Fibroblast of skin of abdomen (primary cell): ENCODE data around the gene GPR62.

Source experiments
- DNase-seq: peaks from one replicate; pipeline ENCODE4 v3.0.0-alpha.2; 2013

GPR62 gene

DNA sequence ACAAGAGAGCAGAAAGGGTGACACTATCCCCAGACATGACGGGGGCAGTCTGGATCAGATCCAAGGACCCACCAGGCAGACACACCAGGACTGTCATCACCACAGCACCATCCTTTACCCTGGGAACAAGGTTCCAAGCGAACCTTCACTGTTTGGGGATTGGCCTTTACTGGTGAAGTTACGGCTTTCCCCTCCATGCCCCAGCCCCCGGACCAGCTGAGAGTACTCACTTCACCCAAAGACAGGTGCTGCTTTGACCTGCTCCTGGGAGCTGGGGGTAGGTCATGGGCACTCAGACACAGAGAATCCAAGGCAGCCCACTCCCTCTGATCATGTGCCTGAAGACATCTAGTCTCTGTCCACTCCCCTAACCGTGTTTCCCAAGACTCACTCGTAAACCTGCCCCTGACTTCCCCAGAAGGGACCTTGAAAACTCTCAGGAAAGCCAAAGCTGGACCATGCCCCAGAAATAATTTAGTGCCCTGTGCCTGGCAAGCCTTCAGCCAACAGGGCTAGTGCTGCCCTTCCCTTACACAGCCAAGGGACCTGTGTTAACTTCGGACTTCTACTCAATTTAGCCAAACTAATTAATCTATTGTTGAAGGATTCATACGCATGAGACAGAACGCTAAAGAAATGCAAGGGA lies 16.3 kb upstream of the GPR62 start:
- no peak for DNase-seq

DNA sequence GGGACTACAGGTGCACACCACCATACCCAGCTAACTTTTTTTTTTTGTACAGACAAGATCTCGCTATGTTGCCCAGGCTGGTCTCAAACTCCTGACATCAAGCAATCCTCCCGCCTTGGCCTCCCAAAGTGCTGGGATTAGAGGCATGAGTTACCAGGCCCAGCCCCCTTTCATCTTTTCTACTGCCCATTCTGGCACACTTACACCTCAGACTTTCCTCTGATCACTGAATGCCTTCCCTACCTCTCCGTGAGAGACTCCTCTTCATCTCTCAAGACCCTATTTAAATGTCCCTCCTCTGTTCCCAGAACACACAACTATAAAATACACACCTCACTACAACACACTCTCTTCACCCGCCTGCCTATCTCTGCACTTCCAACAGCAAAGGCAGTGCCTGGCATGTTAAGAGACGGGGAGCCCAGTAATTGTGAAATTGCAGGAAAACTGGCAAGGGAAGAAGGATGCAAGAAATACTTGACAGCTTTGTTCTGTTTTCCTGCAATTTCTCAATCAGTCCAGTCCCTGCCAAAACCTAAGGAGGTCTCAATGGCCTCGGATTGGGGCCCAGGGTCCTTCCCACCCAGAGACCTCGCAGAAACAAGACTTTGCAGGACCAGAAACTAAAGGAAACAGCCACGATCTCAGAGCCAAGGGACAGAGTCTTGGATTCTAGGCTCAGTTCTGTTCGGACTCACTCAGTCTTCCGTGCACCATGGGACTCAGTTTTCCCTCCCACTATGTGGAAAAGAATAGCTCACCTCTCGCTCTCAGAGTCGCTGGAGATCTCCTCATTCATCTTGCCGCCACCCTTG lies 14.3 kb upstream of the GPR62 start:
- DNase-seq, result no peak

DNA sequence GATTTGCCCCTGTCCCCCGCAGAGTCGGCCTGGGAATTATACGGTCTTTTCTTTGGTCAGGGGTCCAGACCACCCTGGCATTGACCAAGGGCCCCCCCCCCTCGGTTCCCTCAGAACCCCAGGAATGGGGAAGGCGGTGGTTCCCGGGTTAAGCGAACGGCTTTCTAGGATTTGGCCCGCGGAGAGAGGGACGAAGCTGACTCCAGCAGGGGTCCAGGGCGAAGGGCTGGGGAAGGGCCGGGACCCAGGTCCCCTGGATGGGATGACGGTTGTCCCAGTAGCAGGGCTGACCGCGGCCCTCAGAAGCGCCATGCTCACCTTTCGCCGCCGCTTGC lies 13.8 kb upstream of the GPR62 start:
- no peak for DNase-seq

DNA sequence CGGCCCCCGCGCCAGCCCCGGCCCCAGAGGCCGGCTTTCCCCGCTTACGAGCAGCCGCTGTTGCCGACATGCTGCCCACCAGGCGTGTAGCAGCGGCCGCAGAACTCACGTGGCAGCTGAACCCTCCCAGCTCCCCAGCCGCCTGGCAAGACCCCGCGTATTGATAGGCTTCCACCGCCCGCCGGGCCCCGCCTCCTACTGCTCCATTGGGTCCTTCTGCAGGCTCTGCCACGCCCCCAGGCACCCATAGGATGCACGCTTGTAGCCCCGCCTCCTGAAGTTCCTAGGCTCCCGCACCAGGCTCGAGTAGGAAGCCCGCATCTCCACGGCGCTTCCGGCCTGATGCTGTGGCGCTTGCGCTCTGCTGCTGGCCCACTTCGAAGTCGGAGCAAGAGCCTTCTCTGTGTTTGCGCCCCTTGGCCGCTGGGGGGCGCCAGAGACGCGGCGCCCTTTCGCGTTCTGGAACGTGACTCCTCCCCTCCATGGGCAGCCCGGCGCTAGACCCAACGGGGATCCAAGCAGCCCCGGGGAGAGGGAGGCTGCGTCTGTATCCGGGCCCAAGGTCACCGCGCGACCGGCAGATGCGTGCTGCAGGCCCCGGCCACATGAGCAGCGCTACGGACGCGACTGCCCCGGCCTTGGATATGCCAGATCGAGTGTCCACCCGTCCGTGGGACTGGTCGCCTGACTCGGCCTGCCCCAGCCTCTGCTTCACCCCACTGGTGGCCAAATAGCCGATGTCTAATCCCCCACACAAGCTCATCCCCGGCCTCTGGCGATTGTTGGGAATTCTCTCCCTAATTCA lies 13.2 kb upstream of the GPR62 start, which contains the start of the genes PARP3 and RRP9:
PARP3 (plus strand) TSS at position 566 of the 805 bp plus-strand sequence. CDS start 993 bp downstream, outside the sequence.
RRP9 (minus strand) TSS at position 107 of the 805 bp plus-strand sequence; CDS start at position 70, 37 bp downstream.
- peak; percentile 100 for DNase-seq

DNA sequence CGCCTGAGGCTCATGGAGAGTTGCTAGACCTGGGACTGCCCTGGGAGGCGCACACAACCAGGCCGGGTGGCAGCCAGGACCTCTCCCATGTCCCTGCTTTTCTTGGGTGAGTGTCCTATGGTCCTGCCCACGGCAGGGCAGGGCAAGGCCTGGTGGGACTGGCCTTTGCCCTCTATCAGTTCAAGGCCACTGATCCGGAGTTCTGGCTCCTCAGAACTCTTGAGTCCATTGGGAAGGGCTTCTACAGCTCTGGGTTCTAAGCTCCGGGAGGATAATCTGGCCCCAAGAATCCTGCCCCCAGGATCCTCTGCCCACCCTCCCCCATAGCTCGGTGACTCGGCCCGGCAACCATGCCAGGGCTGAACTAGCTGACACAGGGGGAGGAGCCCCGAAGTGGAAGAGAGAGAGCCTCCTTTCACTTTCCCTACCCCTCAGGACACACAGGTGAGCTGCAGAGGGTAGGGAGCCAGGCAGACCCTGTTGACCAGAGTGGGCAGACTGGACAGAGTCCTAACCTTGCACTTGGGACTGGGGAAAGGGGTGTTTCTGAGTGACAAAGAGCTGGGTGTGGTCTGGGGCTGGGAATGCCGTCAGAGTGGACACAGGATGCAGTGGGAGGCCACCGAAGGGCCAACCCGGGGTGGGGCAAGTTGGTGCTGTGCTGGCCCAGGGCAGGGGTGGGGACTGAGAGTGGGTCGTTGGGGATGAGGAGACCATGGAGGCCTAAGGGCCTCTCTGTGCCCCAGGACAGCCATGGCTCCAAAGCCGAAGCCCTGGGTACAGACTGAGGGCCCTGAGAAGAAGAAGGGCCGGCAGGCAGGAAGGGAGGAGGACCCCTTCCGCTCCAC lies 12.4 kb upstream of the GPR62 start:
- DNase-seq, result peak; percentile 56

DNA sequence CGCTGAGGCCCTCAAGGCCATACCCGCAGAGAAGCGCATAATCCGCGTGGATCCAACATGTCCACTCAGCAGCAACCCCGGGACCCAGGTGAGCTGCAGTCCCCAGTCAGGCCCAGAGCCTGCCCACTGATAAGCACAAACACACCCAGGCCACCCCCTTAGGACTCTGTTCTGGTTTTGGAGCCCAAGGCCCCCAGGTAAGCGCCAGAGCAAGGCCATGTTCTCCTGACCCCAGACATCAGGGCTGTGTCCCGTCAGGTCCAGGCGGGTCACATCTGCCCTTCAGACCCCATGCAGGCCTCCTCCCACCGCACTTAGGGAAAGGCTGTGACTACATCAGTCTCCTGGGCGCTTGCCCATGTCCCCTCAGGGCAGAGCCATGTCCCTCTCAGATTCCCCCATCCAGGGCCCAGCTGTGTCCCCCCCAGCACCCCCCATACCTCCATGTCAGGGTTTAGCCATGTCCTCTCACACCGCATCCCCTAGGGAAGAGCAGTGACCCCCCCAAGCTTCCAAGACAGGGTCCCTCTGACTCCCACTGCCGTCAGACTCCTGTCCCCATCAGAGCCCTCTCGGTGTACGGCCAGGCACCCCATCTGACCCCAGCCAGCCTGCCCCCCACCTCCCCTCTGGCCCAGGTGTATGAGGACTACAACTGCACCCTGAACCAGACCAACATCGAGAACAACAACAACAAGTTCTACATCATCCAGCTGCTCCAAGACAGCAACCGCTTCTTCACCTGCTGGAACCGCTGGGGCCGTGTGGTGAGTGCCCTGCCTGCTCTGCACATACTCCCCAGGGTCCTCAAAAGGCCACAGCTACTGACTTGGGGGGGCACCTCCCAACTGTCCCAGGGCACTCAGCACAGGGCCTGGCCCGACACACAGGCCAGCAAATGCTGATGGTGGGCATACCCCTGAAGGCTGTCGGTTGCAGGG lies 11.5 kb upstream of the GPR62 start:
- no peak for DNase-seq

- no peak for DNase-seq
Measured at GRCh38 chr3:51944451-51945021, 10.6 kb upstream of the GPR62 start.

DNA sequence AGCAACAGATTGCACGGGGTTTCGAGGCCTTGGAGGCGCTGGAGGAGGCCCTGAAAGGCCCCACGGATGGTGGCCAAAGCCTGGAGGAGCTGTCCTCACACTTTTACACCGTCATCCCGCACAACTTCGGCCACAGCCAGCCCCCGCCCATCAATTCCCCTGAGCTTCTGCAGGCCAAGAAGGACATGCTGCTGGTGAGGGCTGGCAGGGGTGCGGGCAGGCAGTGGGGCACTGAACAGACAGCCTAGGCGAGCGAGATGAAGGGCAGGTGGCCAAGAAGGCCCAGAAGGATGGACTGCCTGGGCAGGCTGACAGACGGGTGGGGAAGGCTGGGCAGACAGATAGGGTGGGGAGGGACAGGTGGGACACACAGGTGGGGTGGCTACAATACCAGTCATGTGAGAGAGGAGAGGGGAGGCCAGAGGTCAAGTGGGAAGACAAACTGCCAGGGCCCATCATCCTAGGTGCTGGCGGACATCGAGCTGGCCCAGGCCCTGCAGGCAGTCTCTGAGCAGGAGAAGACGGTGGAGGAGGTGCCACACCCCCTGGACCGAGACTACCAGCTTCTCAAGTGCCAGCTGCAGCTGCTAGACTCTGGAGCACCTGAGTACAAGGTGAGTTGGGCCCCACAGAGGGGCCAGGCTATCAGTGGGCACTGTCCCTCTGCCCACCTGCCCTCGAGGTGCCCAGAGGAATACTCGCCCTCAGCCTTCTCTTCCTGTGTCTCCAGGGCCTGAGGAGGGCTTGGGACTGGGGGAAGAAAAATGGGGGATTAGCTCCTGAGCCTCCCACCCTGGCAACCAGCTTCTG lies 9.9 kb upstream of the GPR62 start:
- DNase-seq, result no peak

DNA sequence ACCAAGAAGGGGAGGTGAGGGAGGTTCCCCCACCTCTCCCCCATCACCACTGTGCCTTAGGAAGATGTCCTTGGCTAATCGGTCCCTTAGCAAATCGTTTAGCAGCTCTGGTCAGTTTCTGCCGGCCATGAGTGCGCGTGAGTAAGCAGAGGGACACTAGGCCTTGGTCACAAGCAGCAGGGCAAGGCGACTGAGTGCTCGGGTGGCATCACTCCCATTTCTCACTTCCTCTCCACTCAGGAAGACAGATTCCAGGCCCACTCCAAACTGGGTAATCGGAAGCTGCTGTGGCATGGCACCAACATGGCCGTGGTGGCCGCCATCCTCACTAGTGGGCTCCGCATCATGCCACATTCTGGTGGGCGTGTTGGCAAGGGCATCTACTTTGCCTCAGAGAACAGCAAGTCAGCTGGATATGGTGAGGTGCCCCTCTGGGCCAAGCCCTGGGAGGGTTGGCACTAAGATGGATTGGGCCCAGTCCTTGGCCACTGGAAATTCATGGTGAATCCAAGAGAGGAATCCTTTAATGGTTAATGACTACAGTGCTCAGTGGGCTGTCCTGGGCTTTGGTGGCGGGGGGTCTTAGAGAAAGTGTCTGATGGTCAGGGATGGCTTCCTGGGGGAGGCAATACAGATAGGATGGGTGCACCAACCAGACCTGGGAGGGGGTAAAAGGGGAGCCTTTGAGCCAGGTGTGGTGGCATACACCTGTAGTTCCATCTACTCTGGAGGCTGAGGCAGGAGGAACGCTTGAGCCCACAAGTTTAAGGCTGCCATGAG lies 9.1 kb upstream of the GPR62 start:
- no peak for DNase-seq

GRCh38 chr3:51946796-51947195 lies 8.4 kb upstream of the GPR62 start:
- DNase-seq, result no peak

- no peak for DNase-seq
Measured at GRCh38 chr3:51947215-51947900, 7.8 kb upstream of the GPR62 start.

GRCh38 chr3:51948016-51948580 lies 7.1 kb upstream of the GPR62 start:
- DNase-seq, result no peak

- DNase-seq, result no peak
Measured at GRCh38 chr3:51949121-51949520, 6.1 kb upstream of the GPR62 start.

DNA sequence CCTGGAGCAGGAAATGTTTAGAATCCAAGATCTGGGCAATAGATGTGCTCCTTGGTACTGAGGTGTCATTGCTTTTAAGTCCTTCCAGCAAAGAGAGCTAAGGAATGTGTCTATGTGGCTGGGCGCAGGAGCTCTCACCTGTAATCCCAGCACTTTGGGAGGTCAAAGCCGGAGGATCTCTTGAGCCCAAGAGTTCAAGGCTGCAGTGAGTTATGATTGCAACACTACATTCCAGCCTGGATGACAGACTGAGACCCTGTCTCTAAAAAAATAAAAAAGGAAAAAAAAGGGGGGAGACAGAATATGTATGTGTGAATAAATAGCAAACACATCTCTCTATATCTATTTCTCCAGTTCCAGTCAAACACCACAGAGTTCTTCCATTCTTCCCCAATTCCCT lies 4.3 kb upstream of the GPR62 start:
- no peak for DNase-seq

- DNase-seq, result peak; percentile 65
Measured at GRCh38 chr3:51953445-51953844, 1.7 kb upstream of the GPR62 start.

GRCh38 chr3:51954105-51954504 lies 1.1 kb upstream of the GPR62 start:
- no peak for DNase-seq

- DNase-seq, result no peak
Measured at GRCh38 chr3:51954713-51955112, 468 bp upstream of the GPR62 start.
